A549 (cell line): ENCODE data around the gene WDR77. TPM values are rescaled to one million over a fixed set of nuclear protein-coding genes. Genes with fewer than 3 reads are reported as not detected.
A peak's percentile ranks its signal among the peaks of the same experiment; 100 is the strongest.

Source experiments
- ATAC-seq, 2 experiments: fragments of 200-7000 bp in 1 of 2; fragments of >200 bp in 1 of 2; cut with Nextera tagmentation in 1 of 2; cut with Tn5 transposase in 1 of 2; 3 replicates each; pipeline versions ENCODE4 v1.8.0 to v1.9.1; 2018 to 2020; ENCODE audit warnings: mild to moderate bottlenecking in 1 of 2, moderate library complexity in 1 of 2
- CTCF ChIA-PET: fragments of 300-600 bp; sonication (Branson Sonifier 250); formaldehyde crosslinking; extraction: SDS; loops from one replicate; lab custom pipeline; 2021; ENCODE audit warnings: antibody characterized with exemption, inconsistent platforms; lab: Yijun Ruan, JAX
- POLR2A ChIA-PET: fragments of 350-600 bp; formaldehyde crosslinking; extraction: SDS; loops from one replicate; lab custom pipeline; 2021; ENCODE audit warnings: antibody characterized with exemption, inconsistent platforms; lab: Yijun Ruan, JAX
- DNase-seq, 2 experiments: peaks; one replicate each; pipeline versions ENCODE4 v3.0.0 to v3.0.0-alpha.2; 2011 to 2016; ENCODE audit warnings: low read depth in 1 of 2, low spot score in 1 of 2
- FAIRE-seq: peaks from 2 replicates; lab custom pipeline; 2011; peaks lifted over from hg19 to GRCh38; lab: Jason Lieb, UNC
- H3K27ac ChIP-seq, 2 experiments: fragments of >200 bp; sonication (Bioruptor Twin); formaldehyde crosslinking; 3 replicates each; pipeline ENCODE4 v1.5.1; 2016 to 2017
- H3K4me1 ChIP-seq: fragments of >200 bp; sonication (Bioruptor Twin); formaldehyde crosslinking; 3 replicates; pipeline ENCODE4 v1.6.1; 2016
- H3K4me2 ChIP-seq: fragments of >200 bp; sonication (Bioruptor Twin); formaldehyde crosslinking; 3 replicates; pipeline ENCODE4 v1.6.1; 2016
- H3K4me3 ChIP-seq: fragments of >200 bp; sonication (Bioruptor Twin); formaldehyde crosslinking; 3 replicates; pipeline ENCODE4 v1.5.1; 2016
- H3K9me3 ChIP-seq: fragments of >200 bp; sonication (Bioruptor Twin); formaldehyde crosslinking; 3 replicates; pipeline ENCODE4 v1.6.1; 2016
- BHLHE40 ChIP-seq: IDR thresholded peaks from 2 replicates; pipeline ENCODE4 v1.6.1; 2012; ENCODE audit warnings: low read depth, low read length, inconsistent platforms
- CHD4 ChIP-seq: fragments of 200-600 bp; sonication (generic); IDR thresholded peaks from 2 replicates; pipeline ENCODE4 v1.6.1; 2016; ENCODE audit warnings: antibody characterized with exemption, mild to moderate bottlenecking, borderline replicate concordance
- CTCF ChIP-seq: fragments of >200 bp; sonication (Bioruptor Twin); formaldehyde crosslinking; IDR thresholded peaks from 3 replicates; pipeline ENCODE4 v1.5.1; 2016
- EHF ChIP-seq: fragments of 250-450 bp; sonication (Bioruptor Pico); IDR thresholded peaks from 2 replicates; pipeline ENCODE4 v1.5.0; 2020; ENCODE audit warnings: mild to moderate bottlenecking
- EHMT2 ChIP-seq: fragments of 200-600 bp; sonication (generic); IDR thresholded peaks from 2 replicates; pipeline ENCODE4 v1.6.1; 2016; ENCODE audit warnings: antibody characterized with exemption, low read depth, mild to moderate bottlenecking, moderate library complexity
- FOSL2 ChIP-seq, 2 experiments: fragments of 450-650 bp in 1 of 2; fragments of >200 bp in 1 of 2; sonication (Bioruptor Twin) in 1 of 2; formaldehyde crosslinking; IDR thresholded peaks; 2 replicates each; pipeline versions ENCODE4 v1.5.0 to v1.6.1; 2016 to 2020; ENCODE audit warnings: mild to moderate bottlenecking in 1 of 2, moderate library complexity in 1 of 2
- FOXS1 ChIP-seq: fragments of 250-450 bp; sonication (Bioruptor Pico); IDR thresholded peaks from 2 replicates; pipeline ENCODE4 v1.5.0; 2020; ENCODE audit warnings: mild to moderate bottlenecking, moderate library complexity
- GATA3 ChIP-seq: IDR thresholded peaks from 2 replicates; pipeline ENCODE4 v1.6.1; 2012; ENCODE audit warnings: borderline replicate concordance
- HDAC2 ChIP-seq: fragments of 200-600 bp; sonication (generic); IDR thresholded peaks from 2 replicates; pipeline ENCODE4 v1.6.1; 2016
- HOXA7 ChIP-seq: fragments of 250-450 bp; sonication (Bioruptor Pico); IDR thresholded peaks from 2 replicates; pipeline ENCODE4 v1.5.0; 2020; ENCODE audit warnings: mild to moderate bottlenecking, moderate library complexity
- HOXB13 ChIP-seq: fragments of 250-450 bp; sonication (Bioruptor Pico); IDR thresholded peaks from 2 replicates; pipeline ENCODE4 v1.5.0; 2020; ENCODE audit warnings: low read depth, mild to moderate bottlenecking, moderate library complexity
- KDM1A ChIP-seq: fragments of 200-600 bp; sonication (generic); IDR thresholded peaks from 2 replicates; pipeline ENCODE4 v1.6.1; 2016; ENCODE audit warnings: low read depth, mild to moderate bottlenecking
- MYC ChIP-seq: IDR thresholded peaks from 2 replicates; pipeline ENCODE4 v1.6.1; 2012; ENCODE audit warnings: mild to moderate bottlenecking, inconsistent platforms, low read length, improper control_type of control experiment, borderline replicate concordance
- PHF8 ChIP-seq: fragments of 200-600 bp; sonication (generic); IDR thresholded peaks from 2 replicates; pipeline ENCODE4 v1.6.1; 2016; ENCODE audit warnings: low read depth, mild to moderate bottlenecking, antibody characterized with exemption, moderate library complexity, borderline replicate concordance
- RAD21 ChIP-seq, 2 experiments: fragments of >200 bp in 1 of 2; sonication (Bioruptor Twin) in 1 of 2; formaldehyde crosslinking in 1 of 2; IDR thresholded peaks in 1 of 2; conservative IDR thresholded peaks in 1 of 2; 2 replicates in 1 of 2; 3 replicates in 1 of 2; pipeline ENCODE4 v1.6.1; 2012 to 2018; ENCODE audit warnings: inconsistent platforms in 1 of 2
- RCOR1 ChIP-seq: fragments of 150-350 bp; IDR thresholded peaks from 2 replicates; pipeline ENCODE4 v1.6.1; 2014; ENCODE audit warnings: antibody characterized with exemption, low read length, low read depth
- RFX5 ChIP-seq: fragments of 450-650 bp; IDR thresholded peaks from 2 replicates; pipeline ENCODE4 v1.7.1; 2014; ENCODE audit warnings: antibody characterized with exemption, mild to moderate bottlenecking, moderate library complexity
- SMC3 ChIP-seq: fragments of >200 bp; sonication (Bioruptor Twin); formaldehyde crosslinking; IDR thresholded peaks from 3 replicates; pipeline ENCODE4 v1.6.1; 2018; ENCODE audit warnings: inconsistent platforms
- SREBF2 ChIP-seq: fragments of 450-650 bp; IDR thresholded peaks from 2 replicates; pipeline ENCODE4 v1.6.1; 2014; ENCODE audit warnings: mild to moderate bottlenecking, moderate library complexity
- ZC3H11A ChIP-seq: fragments of 450-650 bp; IDR thresholded peaks from 2 replicates; pipeline ENCODE4 v1.6.1; 2014; ENCODE audit warnings: antibody characterized with exemption, mild to moderate bottlenecking
- ZFP36 ChIP-seq: fragments of 450-650 bp; IDR thresholded peaks from 2 replicates; pipeline ENCODE4 v1.6.1; 2014; ENCODE audit warnings: borderline replicate concordance; ENCODE audit not compliant: partially characterized antibody
- WGBS: methylation state at CpG from one replicate; pipeline ENCODE4 v1.1.6; 2017; ENCODE audit errors: missing lambda C conversion rate; 5-methylcytosine and 5-hydroxymethylcytosine counted together
- polyA plus RNA-seq, 4 experiments: library from polyadenylated mRNA; depleted of rRNA in 3 of 4; stranded (reverse); fragments of >200 nt; fragmentation: RNase III in 1 of 4; extraction: RNeasy Plus Mini Kit Qiagen cat#74134 plus additional on column Dnase treatment in 1 of 4; gene quantifications; 2 replicates in 3 of 4; 3 replicates in 1 of 4; pipeline ENCODE4 v1.2.3, GENCODE V29; 2011 to 2017
- TF ChIP-seq, protein P1 (sequence below): fragments of >200 bp; sonication (Bioruptor Twin); formaldehyde crosslinking; IDR thresholded peaks from 3 replicates; pipeline ENCODE4 v1.6.1; 2016

Gene WDR77
- polyA plus RNA-seq, 2 of the 4 experiments (the other 2 are of a cell fraction) = 53.0 to 122 TPM

- CTCF ChIA-PET = interaction anchor here (10.2 kb wide), 1 partner anchor 179 kb away, joined by 174 read pairs; the partner anchor contains the start of gene CHI3L2
- DNase-seq (no peak), ATAC-seq (no peak)
- no peak overlapping the region for H3K27ac ChIP-seq
- no peaks in the 10 kb centered on the region for H3K9me3 ChIP-seq
- TF ChIP-seq GATA3 (no peak), CHD4 (no peak), EHF (CRISPR knock-in tag) (no peak), MYC (no peak), ZC3H11A (no peak), ZFP36 (no peak), HOXB13 (CRISPR knock-in tag) (no peak), HDAC2 (no peak), RFX5 (no peak), FOXS1 (CRISPR knock-in tag) (no peak), HOXA7 (CRISPR knock-in tag) (no peak), RCOR1 (no peak), EHMT2 (no peak), SMC3 (no peak), KDM1A (no peak), PHF8 (no peak)
- TF ChIP-seq, all 56 proteins: peak for 0
- FAIRE-seq = no peak
- whole genome bisulfite sequencing = 69% methylated on average over 5 of the region's 5 CpGs
- H3K4me1 ChIP-seq = no peaks in the 10 kb centered on the region
- H3K4me2 ChIP-seq = no peak overlapping the region
- POLR2A ChIA-PET = no interaction called here
- H3K4me3 ChIP-seq = no peak overlapping the region
Observed at GRCh38 chr1:111402083-111402482, 47.0 kb downstream of the WDR77 start.

GRCh38 chr1:111399792-111400610, 49.1 kb downstream of the WDR77 start:
- no peaks in the 10 kb centered on the region for H3K9me3 ChIP-seq
- H3K4me2 ChIP-seq = no peak overlapping the region; the same call in 2 of the 3 replicates
- no peak for ATAC-seq
- ChIA-PET CTCF (interaction anchor here (0.6 to 10.2 kb wide), 22 partner anchors 9 to 201 kb away, joined by 3 to 174 read pairs (median 4); partner anchors contain the start of gene CHI3L2), POLR2A (interaction anchor here (0.8 kb wide), 1 partner anchor 177 kb away, joined by 3 read pairs; no protein-coding TSS in a partner anchor)
- DNase-seq = peak; percentile 18 to 33
- FAIRE-seq = no peak
- H3K4me1 ChIP-seq = no peaks in the 10 kb centered on the region
- TF ChIP-seq GATA3 (no peak), RAD21 (conservative IDR thresholded peaks at IDR 0.05 in 1 of 2, IDR thresholded peaks at IDR 0.05 in 1 of 2) (peak; percentile 65 to 66), SREBF2 (no peak), CTCF (peak; percentile 61), SMC3 (peak; percentile 69)
- H3K27ac ChIP-seq = no peak overlapping the region
- 18% methylated on average over 9 of the region's 9 CpGs for WGBS
- no peak overlapping the region for H3K4me3 ChIP-seq

DNA sequence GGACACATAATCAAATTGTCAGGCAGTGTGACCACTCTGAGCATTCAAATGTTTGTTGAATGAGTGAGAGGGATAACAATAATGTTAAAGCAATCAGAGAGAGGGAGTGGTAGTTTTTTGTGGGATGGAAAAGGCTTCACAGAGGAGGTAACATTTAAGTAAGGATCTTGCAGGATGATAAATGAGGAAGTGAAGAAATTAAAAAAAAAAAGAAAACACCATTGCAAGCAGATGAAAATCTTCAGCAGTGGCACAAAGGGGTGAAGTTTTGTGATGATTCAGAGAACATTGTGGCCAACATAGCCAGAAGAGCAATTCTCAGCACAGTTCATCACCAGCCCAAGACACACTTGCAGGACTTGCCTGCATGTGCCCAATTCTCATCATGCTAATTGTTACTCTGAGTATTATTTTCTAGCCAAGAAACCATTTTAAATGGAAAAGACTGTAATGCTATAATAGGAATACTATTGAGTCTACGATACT, 56.6 kb downstream of the WDR77 start:
- no peak for ATAC-seq
- no peak for DNase-seq
- no peaks in the 10 kb centered on the region for H3K9me3 ChIP-seq
- no peak overlapping the region for H3K4me2 ChIP-seq
- FAIRE-seq = no peak
- no peak overlapping the region for H3K4me3 ChIP-seq
- ChIA-PET POLR2A (no interaction called here), CTCF (interaction anchor here (10.2 kb wide), 1 partner anchor 170 kb away, joined by 174 read pairs; the partner anchor contains the start of gene CHI3L2)
- TF ChIP-seq, protein P1, sequence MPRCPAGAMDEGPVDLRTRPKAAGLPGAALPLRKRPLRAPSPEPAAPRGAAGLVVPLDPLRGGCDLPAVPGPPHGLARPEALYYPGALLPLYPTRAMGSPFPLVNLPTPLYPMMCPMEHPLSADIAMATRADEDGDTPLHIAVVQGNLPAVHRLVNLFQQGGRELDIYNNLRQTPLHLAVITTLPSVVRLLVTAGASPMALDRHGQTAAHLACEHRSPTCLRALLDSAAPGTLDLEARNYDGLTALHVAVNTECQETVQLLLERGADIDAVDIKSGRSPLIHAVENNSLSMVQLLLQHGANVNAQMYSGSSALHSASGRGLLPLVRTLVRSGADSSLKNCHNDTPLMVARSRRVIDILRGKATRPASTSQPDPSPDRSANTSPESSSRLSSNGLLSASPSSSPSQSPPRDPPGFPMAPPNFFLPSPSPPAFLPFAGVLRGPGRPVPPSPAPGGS = no peak
- TF ChIP-seq FOXS1 (CRISPR knock-in tag) = no peak
- TF ChIP-seq KDM1A = no peak
- no peak for TF ChIP-seq ZFP36
- no peak for TF ChIP-seq RCOR1
- TF ChIP-seq BHLHE40 = no peak
- no peak for TF ChIP-seq FOSL2 (IDR thresholded peaks at IDR 0.05)
- TF ChIP-seq FOSL2 (CRISPR knock-in tag; IDR thresholded peaks at IDR 0.05) = no peak
- H3K27ac ChIP-seq = no peak overlapping the region
- no peaks in the 10 kb centered on the region for H3K4me1 ChIP-seq
- 0% methylated on average over 1 of the region's 1 CpG for WGBS
